ENCODE data around the gene EFNB2.

DNA sequence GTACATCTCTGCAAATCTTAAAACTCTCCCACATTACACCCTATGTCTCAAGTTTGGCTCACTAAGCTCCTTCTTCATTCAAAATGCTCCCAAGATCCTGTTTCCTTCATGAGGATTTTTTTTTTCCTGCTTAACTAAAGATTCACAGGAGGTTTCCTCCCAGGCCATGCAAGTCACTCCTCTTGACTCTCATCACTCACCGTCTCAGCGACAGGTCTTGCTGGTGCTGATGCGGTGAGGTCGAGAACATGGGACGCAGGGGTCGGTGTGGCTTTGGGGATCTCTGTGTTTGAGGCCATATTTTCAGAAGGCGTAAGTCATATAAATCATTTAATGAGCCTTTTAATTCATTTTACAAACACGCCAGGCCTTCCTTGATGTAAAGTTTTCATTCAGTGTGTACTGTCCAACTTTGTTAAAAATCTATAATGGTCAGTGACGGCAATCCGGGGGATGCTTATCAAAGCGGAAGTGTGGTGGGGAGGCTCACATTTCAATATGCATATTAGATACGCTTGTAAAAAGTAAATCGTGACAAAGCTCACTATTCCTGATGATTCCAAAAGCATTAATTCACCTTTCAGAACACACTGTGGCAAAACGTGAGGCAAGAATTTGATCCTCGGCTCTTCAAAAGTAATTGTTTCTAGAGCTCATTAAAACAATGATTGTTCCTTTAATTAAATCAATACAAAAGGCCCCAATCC is 20.4 kb downstream of the EFNB2 start:
- TF ChIP-seq CTCF (conservative IDR thresholded peaks at IDR 0.05; ENCODE audit: low read depth, low read length) (no peak), EZH2 (IDR thresholded peaks at IDR 0.05; ENCODE audit: low read length, unreplicated experiment) (no peak), EZH2phosphoT487 (IDR thresholded peaks at IDR 0.05; ENCODE audit: borderline replicate concordance, low read length) (no peak)
